ENCODE data around the gene DCP1A. TPM values are rescaled to one million over a fixed set of nuclear protein-coding genes. Genes with fewer than 3 reads are reported as not detected.

The DCP1A gene
- total RNA-seq, 1 experiment from 2014 or later: 22.7 TPM

DNA sequence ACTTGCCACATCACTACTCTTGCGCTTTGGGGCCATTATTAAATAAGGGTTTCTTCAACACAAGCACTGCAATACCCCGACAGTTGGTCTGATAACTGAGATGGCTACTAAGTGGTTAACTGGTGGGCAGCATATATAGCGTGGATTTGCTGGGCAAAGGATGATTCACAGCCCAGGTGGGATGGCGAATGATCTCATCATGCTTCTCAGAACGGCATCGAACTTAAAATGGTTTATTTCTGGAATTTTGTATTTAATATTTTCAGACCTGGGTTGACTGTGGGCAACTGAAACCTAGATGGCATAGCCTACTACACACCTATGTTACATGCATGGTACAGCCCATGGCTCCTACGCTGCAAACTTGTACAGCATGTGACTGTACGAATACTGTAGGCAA is 64.8 kb downstream of the DCP1A start:
- Histone ChIP-seq H3K27me3 (ENCODE audit: insufficient read depth, low read depth) (no peaks in the 10 kb centered on the region), H3K4me1 (replicated peaks; ENCODE audit: insufficient read depth) (no peaks in the 10 kb centered on the region), H3K79me2 (ENCODE audit: low read depth) (no peaks in the 10 kb centered on the region), H3K4me3 (no peak overlapping the region), H3K36me3 (ENCODE audit: low read depth) (peaks cover 11% of the 10 kb centered on the region), H3K4me2 (no peak overlapping the region), H3K27ac (no peak overlapping the region), H4K20me1 (ENCODE audit: insufficient read depth) (no peaks in the 10 kb centered on the region), H2AFZ (no peak overlapping the region), H3K9me2 (ENCODE audit: insufficient read depth) (no peaks in the 10 kb centered on the region), H3K9me3 (ENCODE audit: insufficient read depth, low read depth) (no peaks in the 10 kb centered on the region), H3F3A (ENCODE audit: insufficient read depth, low read depth) (peaks cover 5% of the 10 kb centered on the region; the same call in 1 of the 2 replicates)
- intact Hi-C loops (cut with micrococcal nuclease; ENCODE audit: unreplicated experiment): no loop called here
- CTCF ChIA-PET: no interaction called here
- no peak for DNase-seq
- TF ChIP-seq CTCF (conservative IDR thresholded peaks at IDR 0.05) (no peak), EZH2 (IDR thresholded peaks at IDR 0.05; ENCODE audit: low read depth) (no peak)
- BruUV-seq (replicated peaks): no TSS peak
- POLR2A ChIA-PET (ENCODE audit: unreplicated experiment): no interaction called here

DNA sequence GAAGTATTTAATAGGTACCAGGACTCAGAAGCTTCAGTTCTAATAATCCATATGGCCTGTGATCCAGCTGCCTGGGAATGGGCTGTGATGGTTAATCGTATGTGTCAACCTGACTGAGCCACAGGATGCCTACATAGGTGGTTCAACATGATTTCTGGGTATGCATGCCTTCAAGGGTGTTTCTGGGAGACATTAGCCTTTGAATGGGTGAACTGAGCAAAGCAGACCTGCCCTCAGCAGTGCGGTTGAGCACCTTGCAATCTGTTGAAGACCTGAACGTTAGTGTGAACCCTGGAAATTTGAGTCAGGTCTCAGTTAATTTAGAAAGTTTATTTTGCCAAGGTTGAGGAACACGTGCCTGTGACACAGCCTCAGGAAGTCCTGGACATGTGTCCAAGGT is 68.7 kb downstream of the DCP1A start:
- Histone ChIP-seq H3K36me3 (ENCODE audit: low read depth) (no peaks in the 10 kb centered on the region), H3K4me1 (replicated peaks; ENCODE audit: insufficient read depth) (no peaks in the 10 kb centered on the region), H3K27me3 (ENCODE audit: insufficient read depth, low read depth) (no peaks in the 10 kb centered on the region), H3K4me3 (no peak overlapping the region), H3K4me2 (no peak overlapping the region), H3K9me3 (ENCODE audit: insufficient read depth, low read depth) (no peaks in the 10 kb centered on the region), H3F3A (ENCODE audit: insufficient read depth, low read depth) (peaks cover 3% of the 10 kb centered on the region; the same call in 1 of the 2 replicates), H2AFZ (no peak overlapping the region), H3K79me2 (ENCODE audit: low read depth) (no peaks in the 10 kb centered on the region), H4K20me1 (ENCODE audit: insufficient read depth) (no peaks in the 10 kb centered on the region), H3K27ac (no peak overlapping the region), H3K9me2 (ENCODE audit: insufficient read depth) (no peaks in the 10 kb centered on the region)
- ChIA-PET POLR2A (ENCODE audit: unreplicated experiment) (no interaction called here), CTCF (no interaction called here)
- TF ChIP-seq CTCF (conservative IDR thresholded peaks at IDR 0.05): no peak
- no peak for TF ChIP-seq EZH2 (IDR thresholded peaks at IDR 0.05; ENCODE audit: low read depth)
- intact Hi-C loops (cut with micrococcal nuclease; ENCODE audit: unreplicated experiment): no loop called here
- no peak for DNase-seq
- no TSS peak for BruUV-seq (replicated peaks)

- ChIA-PET CTCF (no interaction called here), POLR2A (ENCODE audit: unreplicated experiment) (interaction anchor here (0.6 kb wide), 1 partner anchor 11 kb away, joined by 4 read pairs; no protein-coding TSS in a partner anchor)
- H2AFZ ChIP-seq: no peak overlapping the region
- no peaks in the 10 kb centered on the region for H3K27me3 ChIP-seq (ENCODE audit: insufficient read depth, low read depth)
- peaks cover 24% of the 10 kb centered on the region for H3K4me1 ChIP-seq (replicated peaks; ENCODE audit: insufficient read depth)
- H3K27ac ChIP-seq: no peak overlapping the region
- BruUV-seq (replicated peaks): no TSS peak
- no peaks in the 10 kb centered on the region for H3K79me2 ChIP-seq (ENCODE audit: low read depth)
- no peaks in the 10 kb centered on the region for H3K9me2 ChIP-seq (ENCODE audit: insufficient read depth)
- no peak overlapping the region for H3K4me2 ChIP-seq
- peaks cover 20% of the 10 kb centered on the region for H3F3A ChIP-seq (ENCODE audit: insufficient read depth, low read depth)
- no peaks in the 10 kb centered on the region for H3K9me3 ChIP-seq (ENCODE audit: insufficient read depth, low read depth)
- DNase-seq: no peak
- no peaks in the 10 kb centered on the region for H3K36me3 ChIP-seq (ENCODE audit: low read depth)
- TF ChIP-seq CTCF (conservative IDR thresholded peaks at IDR 0.05) (no peak), EZH2 (IDR thresholded peaks at IDR 0.05; ENCODE audit: low read depth) (no peak)
- intact Hi-C loops (cut with micrococcal nuclease; ENCODE audit: unreplicated experiment): no loop called here
- no peak overlapping the region for H3K4me3 ChIP-seq
- H4K20me1 ChIP-seq (ENCODE audit: insufficient read depth): no peaks in the 10 kb centered on the region
These were observed 72.3 kb downstream of the DCP1A start for GRCh38 chr3:53274938-53275605.

Data from PC-9 (cell line).